ENCODE data around the gene DMRTC2.

DNA sequence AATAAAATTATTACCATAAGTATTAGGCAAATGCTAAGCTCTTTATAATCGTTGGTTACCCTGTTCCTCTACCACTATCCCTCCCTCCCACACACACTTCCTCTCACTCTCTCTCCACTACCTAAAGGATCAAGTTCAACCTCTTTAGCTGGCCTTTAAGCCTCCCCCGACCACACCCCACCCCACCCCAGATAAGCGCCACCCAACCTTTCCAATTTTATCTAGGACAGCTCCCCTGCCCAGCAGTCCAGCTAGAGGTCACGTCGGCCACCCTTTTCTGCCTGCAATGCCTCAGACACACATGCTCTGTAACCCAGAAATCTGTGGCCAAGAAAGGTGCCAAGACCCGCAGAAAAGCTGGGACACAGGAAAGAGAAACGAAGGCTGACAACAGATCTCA, 1.5 kb upstream of the DMRTC2 start:
- TF ChIP-seq CTCF (IDR thresholded peaks at IDR 0.05; ENCODE audit: insufficient read depth, low read depth, low read length) (no peak), EZH2 (IDR thresholded peaks at IDR 0.05; ENCODE audit: insufficient read depth, low read length) (no peak)
